ENCODE measurements around the gene TBX3. TPM values are rescaled to one million over a fixed set of nuclear protein-coding genes. Genes with fewer than 3 reads are reported as not detected.

TBX3 gene
- total RNA-seq, 2 donors from 2014 or later, result 4.2 to 7.6 TPM

- peaks cover 21% of the 10 kb centered on the region for H3K4me1 ChIP-seq
- H3K27ac ChIP-seq, result peak overlapping the region in 1 of 4 donors; percentile 1
- no peak for ATAC-seq
- no peak overlapping the region for H3K4me3 ChIP-seq
- no peak for TF ChIP-seq CTCF (IDR thresholded peaks at IDR 0.05)
- DNase-seq, result no peak
- H3K27me3 ChIP-seq, result peaks cover 0 to 17% of the 10 kb centered on the region in 2 donors
- intact Hi-C loops (cut with DNase I), result no loop called here
- H3K36me3 ChIP-seq (replicated peaks in 1 of 2; ENCODE audit: insufficient read depth in 1 of 2, low read depth in 2 of 2), result no peaks in the 10 kb centered on the region
- H3K9me3 ChIP-seq, result no peaks in the 10 kb centered on the region
- 35 to 58% methylated on average over 11 of the region's 11 CpGs for WGBS, 2 donors
Measured at GRCh38 chr12:114679942-114680341, 4.0 kb downstream of the TBX3 start.

DNA sequence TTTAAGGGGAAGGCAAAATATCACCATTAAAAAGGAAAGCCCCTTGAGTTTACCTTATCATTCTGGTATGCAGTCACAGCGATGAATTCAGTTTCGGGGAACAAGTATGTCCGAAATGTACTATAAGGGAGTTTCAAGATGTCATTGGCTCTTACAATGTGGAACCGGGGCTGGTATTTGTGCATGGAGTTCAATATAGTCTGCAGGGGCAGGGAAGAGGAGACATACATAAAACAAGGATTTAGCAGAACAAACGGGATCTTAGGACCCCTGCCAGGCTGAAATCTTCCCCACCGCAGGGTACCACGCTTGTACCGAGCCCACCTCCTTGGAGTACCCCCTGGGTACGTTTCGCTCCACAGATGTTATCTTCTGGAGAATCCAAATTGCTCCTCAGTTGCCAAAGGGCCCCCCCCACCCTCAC lies 4.5 kb downstream of the TBX3 start:
- Histone ChIP-seq H3K27ac (peak overlapping the region in 1 of 4 donors; percentile 1), H3K27me3 (peaks cover 0 to 17% of the 10 kb centered on the region in 2 donors), H3K9me3 (no peaks in the 10 kb centered on the region), H3K36me3 (replicated peaks in 1 of 2; ENCODE audit: insufficient read depth in 1 of 2, low read depth in 2 of 2) (no peaks in the 10 kb centered on the region), H3K4me3 (no peak overlapping the region), H3K4me1 (peaks cover 16% of the 10 kb centered on the region)
- DNase-seq (no peak), ATAC-seq (no peak)
- 24 to 62% methylated on average over 10 of the region's 10 CpGs for WGBS, 2 donors
- intact Hi-C loops (cut with DNase I), result no loop called here
- TF ChIP-seq CTCF (IDR thresholded peaks at IDR 0.05) (no peak), POLR2A (IDR thresholded peaks at IDR 0.05) (no peak)

DNA sequence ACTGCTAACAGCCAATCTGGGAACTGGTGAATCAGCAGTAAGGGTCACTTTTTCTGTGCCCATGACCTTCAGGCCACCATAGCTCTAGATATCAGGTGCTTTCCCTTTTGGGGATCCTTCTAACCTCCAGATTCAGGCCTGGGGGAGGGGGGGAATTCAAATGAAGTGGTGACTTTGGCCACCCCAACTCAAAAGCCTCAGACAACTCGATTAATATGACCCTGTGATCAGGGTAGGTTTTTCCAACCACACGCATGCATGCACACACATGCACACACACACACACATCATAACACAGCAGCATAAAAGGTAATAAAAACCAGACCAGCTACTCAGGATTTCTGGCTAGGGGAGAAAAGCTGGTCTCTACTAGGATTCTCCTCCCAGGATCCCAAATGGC lies 5.3 kb downstream of the TBX3 start:
- TF ChIP-seq CTCF (IDR thresholded peaks at IDR 0.05), result no peak
- TF ChIP-seq POLR2A (IDR thresholded peaks at IDR 0.05), result no peak
- WGBS, 2 donors, result 53 to 59% methylated on average over 2 of the region's 2 CpGs
- Histone ChIP-seq H3K4me1 (peaks cover 11% of the 10 kb centered on the region), H3K4me3 (no peak overlapping the region), H3K9me3 (no peaks in the 10 kb centered on the region), H3K27ac (no peak overlapping the region), H3K36me3 (replicated peaks in 1 of 2; ENCODE audit: insufficient read depth in 1 of 2, low read depth in 2 of 2) (no peaks in the 10 kb centered on the region), H3K27me3 (peaks cover 0 to 10% of the 10 kb centered on the region in 2 donors)
- ATAC-seq (no peak), DNase-seq (no peak)
- intact Hi-C loops (cut with DNase I), result no loop called here

DNA sequence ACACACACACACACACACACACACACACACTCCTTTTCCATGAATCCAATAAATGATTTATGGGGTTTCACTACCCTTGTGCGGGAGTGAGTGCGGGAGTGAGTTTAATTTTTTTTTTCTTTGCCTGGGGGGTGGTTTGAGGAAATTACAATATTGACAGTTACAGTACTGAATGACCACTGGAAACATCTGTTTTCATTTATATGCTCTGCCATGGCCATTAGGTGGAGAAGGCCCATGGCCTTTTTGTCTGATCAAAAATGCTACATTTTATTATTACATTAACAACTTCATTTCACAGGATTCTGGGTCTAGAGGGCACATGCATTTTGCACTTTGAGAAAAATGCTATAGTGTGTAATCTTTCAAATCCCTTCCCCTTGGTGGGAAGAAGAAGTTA lies 5.9 kb downstream of the TBX3 start:
- DNase-seq (no peak), ATAC-seq (no peak)
- Histone ChIP-seq H3K4me3 (no peak overlapping the region), H3K27ac (no peak overlapping the region), H3K4me1 (peaks cover 4% of the 10 kb centered on the region), H3K36me3 (replicated peaks in 1 of 2; ENCODE audit: insufficient read depth in 1 of 2, low read depth in 2 of 2) (no peaks in the 10 kb centered on the region), H3K9me3 (no peaks in the 10 kb centered on the region), H3K27me3 (peaks cover 0 to 3% of the 10 kb centered on the region in 2 donors)
- WGBS, 2 donors, result 69 to 83% methylated on average over 2 of the region's 2 CpGs
- no peak for TF ChIP-seq CTCF (IDR thresholded peaks at IDR 0.05)
- no peak for TF ChIP-seq POLR2A (IDR thresholded peaks at IDR 0.05)
- intact Hi-C loops (cut with DNase I), result no loop called here

DNA sequence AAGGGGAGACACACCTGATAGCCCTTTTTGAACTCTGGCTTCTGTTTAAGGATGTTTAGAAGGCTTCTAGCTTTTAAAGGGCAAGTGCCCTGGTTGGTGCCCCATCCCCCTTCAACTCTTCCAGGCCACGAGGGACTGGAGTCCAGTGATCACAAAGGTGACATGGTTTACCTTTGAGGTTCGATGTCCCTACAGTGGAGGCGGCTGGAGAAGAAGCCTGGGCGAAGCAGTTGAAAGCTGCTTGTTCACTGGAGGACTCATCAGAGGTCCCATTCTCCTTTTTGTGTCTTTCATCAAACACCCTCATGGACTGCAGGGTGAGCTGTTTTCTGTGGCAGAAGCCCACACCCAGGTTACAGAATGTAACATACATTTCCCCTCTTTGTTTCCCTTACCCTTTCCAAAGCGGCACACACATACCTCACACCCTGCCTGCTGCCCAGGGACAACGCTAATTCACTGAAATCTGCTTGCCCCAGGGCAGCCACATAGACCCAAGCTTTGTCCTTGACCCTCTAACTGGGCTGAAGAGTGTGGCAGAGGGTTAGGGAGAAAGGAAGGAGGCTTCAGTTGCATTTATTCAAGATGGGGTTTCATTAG lies 7.7 kb downstream of the TBX3 start:
- TF ChIP-seq CTCF (IDR thresholded peaks at IDR 0.05) (no peak), POLR2A (IDR thresholded peaks at IDR 0.05) (no peak)
- WGBS, 2 donors, result 32 to 35% methylated on average over 6 of the region's 6 CpGs
- H3K27me3 ChIP-seq, result peaks cover 0 to 8% of the 10 kb centered on the region in 2 donors
- H3K27ac ChIP-seq, result no peak overlapping the region
- no peaks in the 10 kb centered on the region for H3K36me3 ChIP-seq (replicated peaks in 1 of 2; ENCODE audit: insufficient read depth in 1 of 2, low read depth in 2 of 2)
- H3K4me3 ChIP-seq, result no peak overlapping the region
- ATAC-seq (no peak), DNase-seq (no peak)
- intact Hi-C loops (cut with DNase I), result no loop called here
- H3K9me3 ChIP-seq, result no peaks in the 10 kb centered on the region
- H3K4me1 ChIP-seq, result no peaks in the 10 kb centered on the region
